SK-N-MC (cell line): ENCODE data around the gene TMEM145.

ENCODE experiments used
- EZH2 ChIP-seq: fragments of 200-600 bp; sonication (generic); IDR thresholded peaks from one replicate; pipeline ENCODE4 v1.6.1; 2017; ENCODE audit warnings: antibody characterized with exemption
- POLR2AphosphoS5 ChIP-seq: IDR thresholded peaks from 2 replicates; pipeline ENCODE4 v1.6.1; 2012; ENCODE audit warnings: mild to moderate bottlenecking, low read depth, low read length, borderline replicate concordance

- TF ChIP-seq EZH2, result no peak
- TF ChIP-seq POLR2AphosphoS5, result no peak; the same call in 1 of the 2 replicates
These were observed 22.3 kb upstream of the TMEM145 start for GRCh38 chr19:42290523-42291434.
